ENCODE data around the gene RFT1.

DNA sequence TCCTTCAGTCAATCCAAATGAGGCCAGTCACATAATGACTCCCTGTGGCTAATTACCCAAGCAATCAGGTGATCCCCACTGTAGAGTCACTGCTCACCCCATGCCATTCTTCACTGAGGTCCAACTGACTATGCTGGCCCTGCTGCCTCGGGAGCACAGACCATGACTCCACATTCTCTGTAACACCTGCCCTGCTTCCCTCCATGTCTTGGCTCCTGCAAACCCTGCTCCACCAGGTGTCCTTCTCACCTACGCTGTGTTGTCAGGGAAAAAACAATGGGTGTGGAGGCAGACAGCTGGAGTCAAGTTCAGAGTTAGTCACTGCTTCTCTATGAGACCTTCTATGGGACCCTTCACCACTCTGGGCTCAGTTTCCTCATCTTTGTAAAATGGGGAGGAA lies 78.3 kb downstream of the RFT1 start:
- TF ChIP-seq, protein P1, sequence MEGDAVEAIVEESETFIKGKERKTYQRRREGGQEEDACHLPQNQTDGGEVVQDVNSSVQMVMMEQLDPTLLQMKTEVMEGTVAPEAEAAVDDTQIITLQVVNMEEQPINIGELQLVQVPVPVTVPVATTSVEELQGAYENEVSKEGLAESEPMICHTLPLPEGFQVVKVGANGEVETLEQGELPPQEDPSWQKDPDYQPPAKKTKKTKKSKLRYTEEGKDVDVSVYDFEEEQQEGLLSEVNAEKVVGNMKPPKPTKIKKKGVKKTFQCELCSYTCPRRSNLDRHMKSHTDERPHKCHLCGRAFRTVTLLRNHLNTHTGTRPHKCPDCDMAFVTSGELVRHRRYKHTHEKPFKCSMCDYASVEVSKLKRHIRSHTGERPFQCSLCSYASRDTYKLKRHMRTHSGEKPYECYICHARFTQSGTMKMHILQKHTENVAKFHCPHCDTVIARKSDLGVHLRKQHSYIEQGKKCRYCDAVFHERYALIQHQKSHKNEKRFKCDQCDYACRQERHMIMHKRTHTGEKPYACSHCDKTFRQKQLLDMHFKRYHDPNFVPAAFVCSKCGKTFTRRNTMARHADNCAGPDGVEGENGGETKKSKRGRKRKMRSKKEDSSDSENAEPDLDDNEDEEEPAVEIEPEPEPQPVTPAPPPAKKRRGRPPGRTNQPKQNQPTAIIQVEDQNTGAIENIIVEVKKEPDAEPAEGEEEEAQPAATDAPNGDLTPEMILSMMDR (IDR thresholded peaks at IDR 0.05) = no peak
- TF ChIP-seq POLR2A (IDR thresholded peaks at IDR 0.05) = no peak
